Stimulated activated CD8-positive, alpha-beta memory T cell treated with anti-CD3 and anti-CD28 coated beads, Interleukin-15, amount 100 ng/mL, for 1 hour (primary cell): Measurements from ENCODE around the gene MS4A6E.
"Not testable (repeated sequence)": the region's sequence is repeated elsewhere in the genome, so short reads cannot be mapped to it uniquely, and the experiment has no call there.

Source experiments
- DNase-seq: peaks from one replicate; pipeline ENCODE4 v3.0.0-alpha.2; 2020; ENCODE audit warnings: low read depth

Gene MS4A6E

DNA sequence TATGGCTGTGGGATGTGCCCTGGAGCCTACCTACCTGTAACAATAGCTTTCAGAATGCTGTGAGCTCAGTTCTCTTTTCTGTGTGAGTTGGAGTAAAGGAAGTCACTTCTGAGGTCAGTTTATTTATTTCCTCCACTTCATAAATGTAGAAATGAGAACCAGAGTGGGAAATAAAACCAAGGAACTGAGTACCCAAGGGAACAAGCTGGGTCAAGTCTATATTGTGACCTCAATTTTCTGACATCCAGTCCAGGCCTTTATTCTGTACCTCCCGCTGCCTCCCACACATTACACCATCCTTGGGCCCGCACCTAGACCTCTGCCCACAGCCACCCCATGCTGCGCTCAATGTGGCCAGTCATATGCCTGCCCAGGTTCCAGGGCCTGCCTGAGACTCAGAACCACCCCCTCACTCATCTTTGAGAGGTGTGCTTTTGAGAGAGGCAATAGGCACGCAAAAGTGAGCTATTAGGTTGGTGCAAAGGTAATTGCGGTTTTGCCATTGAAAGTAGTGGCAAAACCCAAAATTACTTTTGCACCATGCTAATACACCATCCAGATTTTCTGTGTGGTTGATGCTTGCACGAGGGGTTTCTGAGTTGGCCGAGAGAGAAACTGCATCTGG lies 9.8 kb downstream of the MS4A6E start:
- no peak for DNase-seq

DNA sequence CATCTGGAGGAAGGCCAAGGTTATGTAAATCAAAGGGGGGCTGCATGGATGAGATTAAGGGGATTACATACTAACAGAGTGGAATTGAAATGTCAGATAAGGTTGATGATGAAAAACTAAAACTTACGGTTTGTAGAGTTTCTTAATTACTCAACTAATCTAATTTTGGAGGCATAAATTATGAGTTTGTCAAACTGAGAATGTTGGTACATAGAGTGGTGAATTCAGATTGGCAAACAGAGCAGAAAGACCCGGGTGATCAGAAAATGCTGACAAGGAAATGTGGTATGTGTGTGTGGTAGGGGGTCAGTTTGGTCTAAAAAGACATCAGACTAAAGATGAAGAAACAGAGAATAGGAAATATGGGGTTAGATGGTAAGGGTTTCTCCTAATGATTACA lies 11.0 kb downstream of the MS4A6E start:
- no peak for DNase-seq

DNA sequence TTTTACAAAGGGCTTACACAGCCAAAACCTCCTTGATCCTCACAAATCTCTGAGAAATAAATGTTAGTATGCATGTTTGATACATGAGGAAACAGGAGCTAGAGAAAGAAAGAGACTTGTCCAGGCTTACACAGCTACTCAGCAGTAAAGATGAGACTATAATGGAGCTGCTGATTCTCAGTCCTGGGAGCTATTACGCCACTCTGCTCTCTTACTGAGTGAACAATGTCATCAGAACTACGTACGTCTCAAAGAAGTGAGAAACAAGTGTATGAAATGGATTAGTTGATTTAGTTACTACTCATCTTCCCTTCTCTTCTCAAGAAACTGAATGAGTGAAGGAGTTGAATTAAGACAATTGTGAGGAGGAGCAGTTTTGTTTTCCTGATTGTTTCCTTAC lies 12.3 kb downstream of the MS4A6E start:
- no peak for DNase-seq

DNA sequence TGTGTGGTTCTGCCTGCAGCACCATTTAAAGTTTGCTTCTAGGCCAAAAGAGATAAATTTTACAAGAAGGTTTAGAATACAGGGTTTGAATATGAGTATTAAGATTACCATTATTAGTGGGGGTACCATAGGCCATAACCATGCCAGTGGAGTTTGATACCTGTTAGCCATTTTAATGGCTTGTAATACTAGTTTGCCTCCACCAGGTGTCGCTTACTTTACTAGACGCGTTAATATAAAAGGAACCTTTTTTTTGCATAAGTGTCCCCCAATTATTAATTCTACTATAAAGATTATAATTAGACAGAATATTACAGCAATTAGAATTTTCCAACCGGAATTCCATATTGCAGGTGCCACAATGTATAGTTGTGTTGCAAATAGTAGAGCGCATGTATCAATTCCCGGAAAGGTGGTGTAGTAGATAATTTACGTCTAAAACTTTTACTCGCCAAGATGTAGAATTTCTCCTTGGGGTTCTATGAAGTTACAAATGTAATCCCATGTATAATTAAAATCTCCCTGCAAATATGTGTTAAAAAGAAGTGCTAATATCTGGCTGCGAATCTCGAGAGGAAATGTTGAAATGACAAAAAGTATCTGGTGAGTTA lies 16.1 kb downstream of the MS4A6E start:
- no peak for DNase-seq

DNA sequence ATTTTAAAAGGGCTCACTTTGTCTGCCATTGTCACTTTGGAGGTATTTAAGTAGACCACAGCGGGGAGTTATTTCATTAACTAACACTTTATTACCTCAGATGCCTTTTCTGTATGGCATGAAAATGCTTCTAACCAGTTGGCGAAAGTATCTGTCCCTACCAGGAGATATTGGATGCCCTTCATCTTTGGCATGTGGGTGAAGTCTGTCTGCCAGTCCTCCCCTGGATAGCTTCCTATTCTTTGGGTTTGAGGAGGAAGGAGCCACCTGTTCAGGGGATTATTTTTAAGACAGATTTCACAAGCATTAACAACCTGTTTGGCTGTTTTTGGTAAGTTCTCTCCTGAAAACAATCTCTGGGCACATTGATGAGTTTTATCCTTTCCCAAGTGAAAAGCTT lies 17.1 kb downstream of the MS4A6E start:
- no peak for DNase-seq

DNA sequence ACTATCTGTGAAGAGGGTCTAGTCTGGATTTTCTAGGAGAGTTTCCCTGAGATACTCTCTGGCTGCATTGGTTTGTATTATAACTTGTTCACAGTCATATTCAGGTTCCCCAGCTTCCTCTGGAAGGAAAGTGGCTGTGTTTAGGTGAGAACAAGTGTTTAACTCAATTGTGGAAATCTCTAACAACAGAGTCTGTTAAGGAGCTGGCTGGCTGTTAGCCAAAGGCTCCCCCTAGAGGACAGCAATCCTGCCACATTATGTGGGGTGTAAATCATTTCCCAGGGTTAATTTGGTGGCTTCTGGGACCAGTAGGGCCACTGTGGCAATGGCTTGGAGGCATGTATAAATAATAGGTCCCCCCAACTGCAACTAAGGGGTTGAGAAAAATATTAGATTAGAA lies 18.4 kb downstream of the MS4A6E start:
- no peak for DNase-seq

DNA sequence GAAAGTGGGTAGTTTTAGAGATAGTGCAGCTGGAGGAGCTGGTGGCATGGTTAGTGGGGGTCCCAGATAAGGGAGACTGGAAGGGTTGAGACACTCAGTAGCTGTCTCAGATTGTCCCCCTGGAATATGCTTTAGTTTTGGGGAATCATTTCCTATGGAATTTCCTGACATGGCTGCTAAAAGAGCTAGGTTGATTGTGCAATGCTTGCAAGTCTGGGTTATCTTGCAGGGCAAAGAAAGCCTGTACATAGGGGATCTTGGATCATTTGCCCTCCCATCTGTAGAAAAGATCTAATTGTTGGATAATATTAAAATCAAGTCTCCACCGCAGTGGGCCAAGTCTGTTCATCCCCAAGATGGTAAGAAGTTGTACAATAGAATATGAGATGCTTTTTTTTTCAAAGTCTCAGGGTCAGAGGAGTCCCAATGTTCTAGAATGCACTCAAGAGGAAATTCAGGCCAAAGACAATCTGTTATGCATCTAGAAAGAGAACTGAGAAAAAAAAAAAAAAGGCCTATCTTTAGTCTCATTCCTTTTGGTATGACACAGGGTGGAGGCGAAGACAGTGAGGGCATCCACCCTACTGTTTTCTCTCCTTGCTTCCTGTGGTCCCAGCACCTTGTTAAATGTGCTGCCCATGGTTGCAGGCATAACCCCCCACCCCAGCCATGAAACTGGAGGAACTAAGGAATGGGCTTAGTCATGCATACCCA lies 20.2 kb downstream of the MS4A6E start:
- DNase-seq = no peak

DNA sequence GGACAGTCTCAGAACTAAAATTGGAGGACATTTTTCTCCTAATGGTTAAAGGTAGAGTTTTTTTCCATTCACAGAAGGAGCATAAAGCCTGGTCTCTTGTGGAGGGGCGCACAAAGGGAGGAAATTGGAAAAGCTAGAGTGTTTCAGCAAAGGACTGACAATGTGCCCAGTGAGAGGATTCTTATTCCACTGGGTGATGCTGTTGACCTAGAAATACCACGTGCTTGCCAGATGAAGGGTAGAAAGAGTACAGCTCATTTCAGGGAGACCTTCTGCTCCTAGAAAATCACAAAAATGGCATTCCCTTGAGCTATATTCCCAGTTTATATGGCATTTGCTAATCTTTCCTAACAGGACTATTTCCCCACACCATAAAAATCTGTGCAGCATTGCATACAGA lies 21.1 kb downstream of the MS4A6E start:
- no peak for DNase-seq

DNA sequence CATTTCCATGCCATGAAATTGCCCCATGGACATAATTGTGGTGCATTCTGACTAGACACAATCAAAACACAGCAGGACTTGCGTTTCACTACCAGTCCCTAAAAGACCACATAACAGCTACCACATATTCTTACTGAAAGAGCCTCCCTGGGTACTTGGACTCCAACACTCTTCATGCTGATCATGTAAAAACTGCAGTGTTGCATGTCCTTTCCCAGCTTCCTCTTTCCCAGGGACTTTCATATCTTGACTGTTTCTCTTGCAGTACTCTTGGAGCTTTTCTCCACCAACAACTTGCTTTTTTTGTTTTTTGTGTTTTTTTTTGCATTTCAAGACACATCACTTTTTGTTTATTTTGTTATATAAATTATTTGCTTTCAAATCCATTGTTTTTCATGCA lies 22.9 kb downstream of the MS4A6E start:
- DNase-seq = no peak

DNA sequence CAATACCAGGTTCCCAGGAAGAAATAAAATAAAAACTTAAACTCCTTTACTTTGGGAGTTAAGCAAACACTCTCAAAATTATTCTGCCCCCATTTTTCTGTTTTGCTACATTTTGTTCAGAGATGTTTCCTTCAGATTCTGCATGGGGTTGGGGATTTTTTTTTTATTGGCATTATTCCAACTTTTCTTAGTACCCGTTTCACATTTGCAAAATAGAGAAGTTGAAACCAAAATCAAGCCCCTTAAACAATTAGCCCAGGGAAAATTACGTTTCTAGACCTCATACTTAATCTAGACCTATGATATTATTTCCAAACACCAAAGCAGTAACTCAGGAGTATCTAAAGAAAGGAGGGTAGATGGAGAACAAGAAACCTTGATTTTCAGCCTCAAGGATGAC lies 30.7 kb downstream of the MS4A6E start:
- DNase-seq = no peak

DNA sequence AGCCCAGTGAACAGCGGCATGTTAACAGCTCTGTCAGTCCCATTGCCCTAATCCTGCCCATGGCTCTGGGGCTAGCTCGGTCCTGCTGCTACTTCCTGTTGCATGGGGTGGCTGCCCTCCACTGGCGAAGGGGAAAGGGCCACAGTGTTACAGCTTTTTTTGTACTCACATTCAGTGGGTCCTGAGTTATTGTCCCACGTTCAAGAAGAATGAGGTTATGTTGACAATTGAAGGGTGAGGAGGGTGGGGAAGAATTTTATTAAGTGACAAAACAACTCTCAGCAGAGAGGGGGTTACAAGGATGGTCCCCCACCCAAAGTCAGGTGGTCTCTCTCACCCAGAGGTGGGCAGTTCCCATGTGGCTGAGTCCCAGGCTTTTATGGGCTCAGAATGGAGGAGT lies 33.6 kb downstream of the MS4A6E start:
- DNase-seq = no peak

DNA sequence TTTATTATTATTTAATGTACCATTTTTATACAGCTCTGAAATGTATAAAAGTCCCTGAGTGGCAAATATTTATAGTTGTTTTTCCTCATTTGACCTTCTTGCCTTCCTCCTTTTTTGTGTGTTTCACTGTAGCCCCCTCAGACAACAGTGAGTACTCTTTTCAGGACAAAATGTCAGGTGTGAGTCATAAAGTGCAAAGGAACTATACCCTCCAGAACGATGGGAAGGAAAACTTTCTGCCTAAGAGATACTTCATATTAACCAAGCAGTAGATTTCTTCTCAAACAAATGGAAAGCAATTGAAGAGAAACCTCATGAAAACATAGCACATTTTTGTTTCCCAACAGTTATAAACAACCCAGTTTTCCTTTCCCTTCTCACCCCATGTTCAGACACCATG lies 35.2 kb downstream of the MS4A6E start:
- no peak for DNase-seq

DNA sequence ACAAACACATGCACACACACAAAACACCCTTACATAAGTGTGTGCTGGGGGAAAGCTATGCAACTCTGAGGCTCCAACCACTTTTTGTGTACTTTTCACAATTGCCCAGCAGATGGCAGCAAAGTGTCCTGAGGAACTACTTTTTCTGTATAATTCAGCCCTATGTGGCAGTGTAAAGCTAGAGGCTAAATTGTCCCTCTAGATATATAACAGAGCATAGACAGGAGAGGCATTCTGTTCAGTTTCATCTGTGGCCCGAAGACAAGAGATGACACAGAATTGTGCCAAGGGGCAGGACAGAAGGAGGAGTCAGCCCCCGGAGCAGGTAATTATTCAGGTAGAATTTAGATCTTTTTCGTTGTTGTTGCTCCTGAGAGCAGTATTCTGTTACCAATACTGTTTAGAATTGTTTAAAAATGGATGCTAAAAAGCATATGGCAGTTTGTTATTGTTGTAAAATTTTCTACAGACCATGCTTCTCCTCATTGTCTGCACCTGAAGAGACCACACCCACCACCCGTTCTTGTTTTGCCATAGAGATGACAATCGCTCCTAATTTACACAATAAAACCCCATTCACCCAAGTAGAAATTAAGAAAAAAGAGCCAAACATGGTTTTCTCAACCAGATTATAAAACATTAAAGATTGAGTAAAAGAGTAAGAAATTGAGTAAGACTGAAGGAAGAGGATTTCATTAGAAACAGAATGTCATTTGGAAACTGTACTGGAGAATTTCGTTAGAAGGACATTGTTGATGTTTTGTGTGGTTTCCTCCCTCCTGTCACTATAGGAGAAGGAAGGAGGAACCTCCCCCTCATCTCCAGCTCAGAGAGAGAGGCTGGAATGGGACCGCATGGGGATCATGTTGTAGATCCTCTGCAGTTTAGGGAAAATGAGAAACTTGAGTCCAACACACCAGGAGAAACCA lies 36.8 kb downstream of the MS4A6E start:
- DNase-seq = peak; percentile 25

DNA sequence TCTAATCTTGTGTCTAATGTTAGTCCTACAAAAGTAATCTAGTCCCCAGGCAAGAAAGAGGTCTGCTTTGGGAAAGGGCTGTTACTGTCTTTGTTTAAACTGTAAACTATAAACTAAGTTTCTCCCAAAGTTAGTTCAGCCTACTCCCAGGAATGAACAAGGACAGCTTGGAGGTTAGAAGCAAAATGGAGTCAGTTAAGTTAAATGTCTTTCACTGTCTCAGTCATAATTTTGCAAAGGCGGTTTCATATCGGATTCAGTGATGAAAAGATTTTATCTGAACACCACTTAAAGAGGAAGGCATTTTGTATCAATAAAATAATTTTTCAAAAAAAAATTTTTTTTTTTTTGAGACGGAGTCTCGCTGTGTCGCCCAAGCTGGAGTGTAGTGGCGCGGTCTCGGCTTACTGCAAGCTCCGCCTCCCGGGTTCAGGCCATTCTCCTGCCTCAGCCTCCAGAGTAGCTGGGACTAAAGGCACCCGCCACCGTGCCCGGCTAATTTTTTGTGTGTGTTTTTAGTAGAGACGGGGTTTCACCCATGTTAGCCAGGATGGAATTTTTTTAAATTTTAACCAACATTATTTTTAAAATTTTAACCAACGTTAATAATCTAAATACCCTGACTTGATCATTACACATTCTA lies 39.3 kb downstream of the MS4A6E start:
- DNase-seq = not testable (repeated sequence)

DNA sequence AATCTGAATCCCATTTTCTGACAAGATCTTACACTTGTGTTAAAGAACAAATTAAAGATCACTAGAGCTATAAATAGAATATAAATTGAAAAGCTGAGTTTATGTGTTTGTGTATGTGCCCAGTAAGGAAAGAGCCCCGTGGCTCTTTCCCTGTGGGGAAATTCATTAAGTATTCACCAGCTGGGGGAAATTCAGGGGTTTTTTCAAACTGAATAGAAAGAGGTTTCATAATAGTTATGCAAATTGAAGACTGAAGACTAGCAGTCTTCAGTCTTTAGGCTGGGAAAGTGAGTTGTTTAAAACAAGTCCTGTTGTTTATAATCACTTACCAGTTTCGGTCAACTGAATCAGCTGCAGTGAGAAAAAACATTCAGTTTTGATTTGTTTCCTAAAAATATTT lies 40.0 kb downstream of the MS4A6E start:
- DNase-seq = no peak

DNA sequence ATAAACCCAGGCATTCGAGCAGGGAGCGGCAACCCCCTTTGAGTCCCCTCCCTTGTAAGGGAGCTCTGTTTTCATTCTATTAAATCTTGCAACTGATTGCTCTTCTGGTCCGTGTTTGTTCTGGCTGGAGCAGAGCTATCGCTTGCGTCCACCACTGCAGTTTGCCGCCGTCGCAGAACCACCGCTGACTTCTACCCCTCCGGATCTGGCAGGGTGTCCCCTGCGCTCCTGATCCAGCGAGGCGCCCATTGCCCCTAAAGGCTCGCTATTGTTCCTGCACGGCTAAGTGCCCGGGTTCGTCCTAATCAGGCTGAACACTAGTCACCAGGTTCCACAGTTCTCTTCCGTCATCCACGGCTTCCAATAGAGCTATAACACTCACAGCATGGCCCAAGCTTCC lies 40.8 kb downstream of the MS4A6E start:
- no peak for DNase-seq

DNA sequence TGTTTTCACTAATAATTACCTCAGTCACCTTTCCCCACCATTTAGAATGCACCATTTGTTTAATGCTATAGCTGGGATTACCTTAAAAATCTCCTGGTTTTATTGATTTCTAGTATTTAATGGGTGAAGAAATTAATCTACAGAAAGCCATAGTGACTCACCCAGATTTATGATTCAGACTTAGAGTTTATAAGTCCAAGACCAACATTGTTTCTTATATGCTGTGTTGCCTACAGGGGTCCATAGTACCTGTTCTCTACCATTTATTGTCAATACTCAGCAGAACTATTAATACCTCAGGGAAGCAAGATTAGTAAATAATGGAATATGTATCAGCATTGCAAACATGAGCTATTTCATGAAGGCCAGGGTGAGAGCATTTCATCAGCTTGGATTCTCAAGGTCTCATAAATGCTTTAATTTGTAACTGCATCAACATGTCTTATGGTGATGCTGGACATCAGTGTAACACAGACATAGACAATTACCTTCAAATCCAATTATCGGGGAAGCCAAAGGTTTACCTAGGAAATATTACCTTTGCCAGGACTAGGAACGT lies 43.3 kb downstream of the MS4A6E start:
- DNase-seq = no peak

DNA sequence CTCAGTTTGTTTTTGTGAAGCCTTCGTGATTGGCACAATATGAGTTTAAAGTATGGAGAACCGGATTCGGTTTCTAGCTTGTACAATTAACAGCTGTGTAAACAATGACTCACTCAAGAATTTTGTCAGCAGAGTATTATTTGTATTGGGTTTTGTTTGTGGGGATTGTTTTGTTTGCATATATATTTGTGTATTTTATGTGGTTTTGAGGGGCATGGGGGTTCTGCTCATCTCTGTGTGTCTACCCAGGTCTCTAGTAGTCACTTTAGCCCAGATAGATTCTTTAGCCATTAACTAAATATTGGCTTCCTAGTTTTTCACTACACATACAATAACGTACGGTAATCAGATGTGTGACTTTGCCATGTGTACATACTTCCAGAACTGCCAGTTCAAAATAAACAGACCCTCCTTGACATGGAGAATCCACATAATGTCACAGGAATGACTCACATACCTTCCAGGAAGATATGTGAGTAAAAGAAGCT lies 43.8 kb downstream of the MS4A6E start:
- no peak for DNase-seq

DNA sequence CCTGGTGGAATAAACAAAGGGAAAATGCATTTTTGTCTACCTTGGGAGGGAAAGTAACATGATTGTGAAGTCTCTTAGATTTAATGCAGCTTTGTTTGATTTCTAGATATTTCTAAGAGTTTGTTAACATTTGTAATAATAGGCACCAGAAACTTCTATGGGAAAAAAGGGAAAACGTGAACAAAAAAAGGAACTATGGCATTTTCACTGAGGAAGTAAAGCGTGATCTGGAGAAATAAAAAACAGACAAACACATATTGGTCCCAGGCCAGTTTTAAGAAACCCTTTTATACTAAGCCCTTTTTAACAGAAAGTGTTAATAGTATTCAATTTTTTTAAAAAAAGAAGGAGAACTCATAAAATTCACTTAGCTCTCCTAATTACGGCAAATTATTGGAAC lies 44.3 kb downstream of the MS4A6E start:
- DNase-seq = no peak

DNA sequence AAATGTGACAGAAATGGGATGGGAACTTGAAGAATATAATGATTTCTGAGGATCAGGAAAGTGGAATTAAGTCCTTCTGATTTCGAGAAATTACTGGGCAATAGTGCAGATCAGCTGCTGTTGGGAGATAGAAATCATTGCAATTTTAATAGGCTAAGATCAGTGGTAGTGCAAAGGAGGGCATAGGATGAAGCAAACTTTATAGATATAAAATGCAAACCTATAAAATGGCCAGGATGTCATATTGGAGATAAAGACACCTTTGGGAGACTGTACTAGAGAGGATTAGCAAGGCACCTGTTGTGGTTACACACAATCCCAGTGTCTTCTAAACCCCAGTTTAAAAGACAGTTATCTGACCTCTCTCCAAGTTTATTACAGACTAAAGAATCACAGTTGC lies 44.8 kb downstream of the MS4A6E start:
- DNase-seq = no peak

DNA sequence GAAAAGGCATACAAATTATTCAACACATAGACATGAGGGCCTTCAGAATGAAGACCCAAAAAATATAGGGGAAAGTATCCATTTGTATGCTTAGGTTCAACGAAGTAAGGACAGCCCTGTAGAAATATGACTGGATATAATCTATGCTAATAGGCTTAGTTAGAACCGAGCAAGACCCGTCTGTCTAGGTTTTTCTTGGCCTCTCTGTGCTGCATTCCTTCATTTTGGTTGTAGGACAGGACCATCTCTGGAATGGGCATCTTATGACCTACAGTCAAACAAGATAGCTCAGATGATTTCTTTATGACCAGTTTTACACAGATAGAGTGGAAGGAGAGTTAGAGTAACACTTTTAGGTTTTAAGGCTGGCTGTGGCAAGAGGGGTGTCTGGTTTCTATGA lies 45.7 kb downstream of the MS4A6E start:
- DNase-seq = no peak

DNA sequence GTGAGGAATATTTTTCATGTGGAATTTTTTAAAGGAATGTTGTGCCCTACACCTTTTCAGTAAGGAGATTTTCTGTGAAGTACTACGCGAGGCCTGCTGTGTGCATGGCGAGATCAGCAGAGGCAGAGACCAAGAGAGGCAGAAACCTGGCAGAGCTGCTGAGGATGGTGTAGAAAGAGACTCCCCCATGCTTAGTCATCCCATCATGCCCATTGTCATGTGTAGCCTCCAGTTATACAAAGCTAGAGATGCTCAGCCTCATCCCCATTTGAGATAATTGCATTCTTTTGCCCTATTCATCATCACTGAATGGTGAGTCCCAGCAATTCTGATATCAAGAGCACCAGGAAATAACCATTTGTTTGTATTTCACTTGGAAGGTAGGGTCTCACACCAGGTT lies 48.3 kb downstream of the MS4A6E start:
- DNase-seq = no peak
